ENCODE measurements around the gene MAP3K14.

MAP3K14 gene

GRCh38 chr17:45271603-45272002 is 45.2 kb downstream of the MAP3K14 start:
- H3K27ac ChIP-seq = peak overlapping the region; percentile 29
- ChIA-PET POLR2A (ENCODE audit: low non-redundant PET) (no interaction called here), CTCF (interaction anchor here (0.6 to 2.2 kb wide), 4 partner anchors 12 to 53 kb away, joined by 3 to 5 read pairs (median 4); no protein-coding TSS in a partner anchor)
- DNase-seq (ENCODE audit: low spot score) = no peak
- no peak for TF ChIP-seq CTCF (conservative IDR thresholded peaks at IDR 0.05; ENCODE audit: low read depth)

- H3K27ac ChIP-seq = peak overlapping the region; percentile 29
- ChIA-PET CTCF (interaction anchor here (0.6 to 2.2 kb wide), 4 partner anchors 13 to 609 kb away, joined by 3 to 5 read pairs (median 4); no protein-coding TSS in a partner anchor), POLR2A (ENCODE audit: low non-redundant PET) (no interaction called here)
- peak; percentile 42 for TF ChIP-seq CTCF (conservative IDR thresholded peaks at IDR 0.05; ENCODE audit: low read depth)
- DNase-seq (ENCODE audit: low spot score) = no peak
Measured at GRCh38 chr17:45270828-45271418, 45.9 kb downstream of the MAP3K14 start.

- CTCF ChIA-PET = interaction anchor here (1.1 to 2.2 kb wide), 2 partner anchors 14 to 115 kb away, joined by 4 to 5 read pairs; no protein-coding TSS in a partner anchor
- no peak for TF ChIP-seq CTCF (conservative IDR thresholded peaks at IDR 0.05; ENCODE audit: low read depth)
- POLR2A ChIA-PET (ENCODE audit: low non-redundant PET) = no interaction called here
Measured at GRCh38 chr17:45269912-45270311, 46.9 kb downstream of the MAP3K14 start.

GRCh38 chr17:45267436-45268055 is 49.3 kb downstream of the MAP3K14 start:
- ChIA-PET POLR2A (ENCODE audit: low non-redundant PET) (no interaction called here), CTCF (interaction anchor here (0.7 to 2.6 kb wide), 3 partner anchors 9 to 48 kb away, joined by 3 to 17 read pairs (median 4); no protein-coding TSS in a partner anchor)
- no peak for TF ChIP-seq CTCF (conservative IDR thresholded peaks at IDR 0.05; ENCODE audit: low read depth)
- DNase-seq (ENCODE audit: low spot score) = no peak
- peak overlapping the region; percentile 66 for H3K27ac ChIP-seq

More at GRCh38 chr17:45269912-45270311, 46.9 kb downstream of the MAP3K14 start:
- H3K27ac ChIP-seq = peak overlapping the region; percentile 29
- no peak for DNase-seq (ENCODE audit: low spot score)

GRCh38 chr17:45266372-45266926 is 50.4 kb downstream of the MAP3K14 start:
- CTCF ChIA-PET = interaction anchor here (0.7 to 2.6 kb wide), 5 partner anchors 11 to 92 kb away, joined by 3 to 17 read pairs (median 4); no protein-coding TSS in a partner anchor
- POLR2A ChIA-PET (ENCODE audit: low non-redundant PET) = interaction anchor here (0.6 kb wide), 1 partner anchor 118 kb away, joined by 3 read pairs; the partner anchor contains the start of gene HEXIM1
- DNase-seq (ENCODE audit: low spot score) = no peak
- peak overlapping the region; percentile 66 for H3K27ac ChIP-seq
- no peak for TF ChIP-seq CTCF (conservative IDR thresholded peaks at IDR 0.05; ENCODE audit: low read depth)

- no peak for TF ChIP-seq CTCF (conservative IDR thresholded peaks at IDR 0.05; ENCODE audit: low read depth)
- peak overlapping the region; percentile 66 for H3K27ac ChIP-seq
- ChIA-PET POLR2A (ENCODE audit: low non-redundant PET) (no interaction called here), CTCF (interaction anchor here (0.6 to 2.6 kb wide), 7 partner anchors 11 to 107 kb away, joined by 3 to 17 read pairs (median 4); no protein-coding TSS in a partner anchor)
- no peak for DNase-seq (ENCODE audit: low spot score)
Measured at GRCh38 chr17:45265821-45266220, 51.0 kb downstream of the MAP3K14 start.

Measured in RWPE1 (cell line).